ENCODE data around the gene FAM3D. TPM values are rescaled to one million over a fixed set of nuclear protein-coding genes. Genes with fewer than 3 reads are reported as not detected.

FAM3D gene
- total and polyA plus RNA-seq, 9 of the 15 experiments (the other 6 are each of a cell fraction or from before 2014, with no cell fraction given), result not detected

GRCh38 chr3:58639001-58639400 lies 27.6 kb downstream of the FAM3D start:
- no peaks in the 10 kb centered on the region for H3K4me1 ChIP-seq (replicated peaks in 1 of 2; ENCODE audit: control insufficient read depth in 2 of 2, insufficient read depth in 2 of 2, low read length in 2 of 2)
- no peak for DNase-seq (ENCODE audit: extremely low read depth in 1 of 4, low spot score in 3 of 4)
- ChIA-PET CTCF (ENCODE audit: low intra/inter-chr PET ratio) (no interaction called here), POLR2A (interaction anchor here (0.7 kb wide), 1 partner anchor 360 kb away, joined by 3 read pairs; no protein-coding TSS in a partner anchor)
- H3K9me3 ChIP-seq (replicated peaks; ENCODE audit: control insufficient read depth, insufficient read depth, low read depth, low read length), result no peaks in the 10 kb centered on the region
- no peak for ATAC-seq
- intact Hi-C loops (cut with micrococcal nuclease) (loop anchor here (10.0 kb wide), 1 partner anchor 334 kb away; the partner anchor contains the start of genes HTD2 and RPP14), in situ Hi-C loops (cut with MboI) (no loop called here)
- no peak overlapping the region for H3K4me2 ChIP-seq (ENCODE audit: insufficient read depth, low read length)
- H3K27me3 ChIP-seq (ENCODE audit: control insufficient read depth in 2 of 2, insufficient read depth in 2 of 2, low read length in 2 of 2), result peaks cover 0 to 30% of the 10 kb centered on the region in 2 experiments; a peak in 3 of 5 replicates
- no peak for FAIRE-seq
- WGBS (ENCODE audit: insufficient coverage, low coverage, missing lambda C conversion rate), result 0% methylated on average over 1 of the region's 4 CpGs
- H3K9ac ChIP-seq (ENCODE audit: insufficient read depth in 1 of 2, low read depth in 2 of 2, low read length in 2 of 2), result no peak overlapping the region
- H4K20me1 ChIP-seq (replicated peaks; ENCODE audit: control insufficient read depth, insufficient read depth, low read length), result no peaks in the 10 kb centered on the region
- no peaks in the 10 kb centered on the region for H3K36me3 ChIP-seq (ENCODE audit: control insufficient read depth, insufficient read depth, low read length)
- H3K9me1 ChIP-seq (ENCODE audit: control insufficient read depth, insufficient read depth, low read length), result no peaks in the 10 kb centered on the region
- TF ChIP-seq AFF4 (CRISPR knock-in tag; IDR thresholded peaks at IDR 0.05), result no peak
- no peak overlapping the region for H3K27ac ChIP-seq (ENCODE audit: extremely low read depth, low read depth, low read length)
- no peak overlapping the region for H2AFZ ChIP-seq (ENCODE audit: low read depth, low read length)
- no peaks in the 10 kb centered on the region for H3K79me2 ChIP-seq (ENCODE audit: control insufficient read depth, insufficient read depth, low read length)
- H3K4me3 ChIP-seq, result no peak overlapping the region
- no TSS peak for BruUV-seq (replicated peaks)

Measured in K562 (cell line).